HG03571 (cell line): ENCODE results near the gene ACTN3.
"Not testable (repeated sequence)": the region's sequence is repeated elsewhere in the genome, so short reads cannot be mapped to it uniquely, and the experiment has no call there.

Experiments used
- ATAC-seq: cut with Tn5 transposase; IDR thresholded peaks from one replicate; pipeline ENCODE4 v1.9.1; 2021; ENCODE audit not compliant: unreplicated experiment

ACTN3 gene

DNA sequence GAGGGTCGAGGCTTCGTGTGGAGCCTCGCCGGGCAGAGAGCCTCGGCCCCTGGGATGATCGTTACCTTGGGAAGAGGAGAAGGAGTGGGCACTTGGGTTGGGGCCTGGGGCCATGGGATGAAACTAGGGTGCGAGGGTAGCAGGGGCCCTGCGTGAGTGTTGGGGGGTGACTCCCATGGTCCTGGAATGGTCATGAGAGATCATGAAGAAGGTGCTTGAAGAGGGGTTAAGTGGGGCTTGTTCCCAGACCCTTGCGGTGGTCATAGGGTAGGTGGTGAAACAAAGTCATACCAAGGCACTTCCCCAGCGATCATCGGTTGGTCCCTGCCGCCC is 46.6 kb downstream of the ACTN3 start:
- ATAC-seq = peak; percentile 4

- no peak for ATAC-seq
Measured at GRCh38 chr11:66593650-66594049, 46.9 kb downstream of the ACTN3 start.

DNA sequence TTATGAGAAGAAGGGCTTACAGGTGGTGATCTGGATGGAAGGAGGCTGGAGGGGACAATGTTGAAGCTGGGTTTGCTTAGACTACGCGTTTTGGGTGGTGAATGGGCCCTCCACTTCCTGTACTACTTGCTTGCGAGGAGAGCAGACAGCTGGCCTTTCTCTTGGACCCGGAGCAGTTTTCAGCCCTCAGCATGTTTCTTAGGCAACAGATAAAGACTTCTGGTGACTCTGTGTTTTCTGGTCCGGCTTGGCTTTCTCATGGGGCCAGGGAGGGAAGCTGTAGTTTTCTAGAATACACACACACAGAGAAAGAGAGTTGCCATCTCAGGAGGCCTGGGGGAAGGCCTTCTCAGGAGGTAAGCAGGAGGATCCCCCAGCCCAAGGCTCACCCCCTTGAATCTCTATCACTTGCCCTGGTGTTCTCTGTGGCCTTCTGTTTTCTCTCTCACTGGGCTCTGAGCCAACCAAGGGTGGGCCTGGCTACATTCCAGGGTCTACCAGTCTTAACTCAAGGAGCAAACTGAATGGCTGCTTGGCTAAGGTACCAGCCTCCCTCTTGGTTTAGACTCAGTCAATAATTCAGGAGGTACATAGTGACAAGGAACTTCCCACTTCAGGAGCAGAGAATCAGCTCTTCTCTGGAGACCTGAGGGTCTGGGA is 48.7 kb downstream of the ACTN3 start:
- ATAC-seq = no peak

GRCh38 chr11:66598993-66599392 is 52.3 kb downstream of the ACTN3 start:
- no peak for ATAC-seq

DNA sequence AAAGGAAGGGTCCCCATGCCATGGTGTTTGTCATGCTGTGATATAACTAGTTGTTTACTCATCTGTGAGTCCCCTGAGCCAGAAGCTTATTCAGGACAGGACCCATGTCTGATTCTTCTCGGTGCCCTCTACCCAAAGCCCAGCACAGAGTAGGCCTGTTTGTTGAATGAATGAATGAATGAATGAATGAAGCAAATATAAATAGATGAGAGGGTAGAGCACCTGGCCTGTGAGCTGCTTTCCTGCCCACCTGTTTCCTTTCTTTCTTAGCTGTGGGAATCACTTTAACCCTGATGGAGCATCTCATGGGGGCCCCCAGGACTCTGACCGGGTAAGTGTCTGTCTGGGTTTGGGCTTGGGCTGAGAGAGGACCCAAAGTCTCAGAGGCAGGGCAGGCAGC is 53.5 kb downstream of the ACTN3 start:
- no peak for ATAC-seq

GRCh38 chr11:66600631-66601233 is 54.0 kb downstream of the ACTN3 start:
- ATAC-seq = no peak

- ATAC-seq = no peak
Measured at GRCh38 chr11:66603072-66603471, 56.4 kb downstream of the ACTN3 start.

DNA sequence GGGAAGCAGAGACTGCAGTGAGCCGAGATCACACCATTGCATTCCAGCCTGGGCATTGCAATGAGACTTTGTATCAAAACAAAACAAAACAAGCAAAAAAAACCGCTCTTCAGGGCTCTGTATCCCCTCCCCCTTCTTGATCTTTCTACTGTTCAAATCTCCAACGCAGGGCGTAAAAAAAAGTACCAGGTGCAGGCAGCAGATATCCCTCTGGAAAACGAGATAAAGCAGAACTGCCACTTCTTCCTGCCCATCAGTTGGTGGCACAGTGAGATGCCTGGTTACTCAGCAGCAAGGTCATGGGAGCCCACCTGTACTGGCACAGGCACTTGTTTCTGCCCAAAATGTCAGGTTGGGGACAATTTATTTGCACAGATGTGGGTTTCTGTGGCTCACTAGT is 57.5 kb downstream of the ACTN3 start:
- ATAC-seq = no peak

DNA sequence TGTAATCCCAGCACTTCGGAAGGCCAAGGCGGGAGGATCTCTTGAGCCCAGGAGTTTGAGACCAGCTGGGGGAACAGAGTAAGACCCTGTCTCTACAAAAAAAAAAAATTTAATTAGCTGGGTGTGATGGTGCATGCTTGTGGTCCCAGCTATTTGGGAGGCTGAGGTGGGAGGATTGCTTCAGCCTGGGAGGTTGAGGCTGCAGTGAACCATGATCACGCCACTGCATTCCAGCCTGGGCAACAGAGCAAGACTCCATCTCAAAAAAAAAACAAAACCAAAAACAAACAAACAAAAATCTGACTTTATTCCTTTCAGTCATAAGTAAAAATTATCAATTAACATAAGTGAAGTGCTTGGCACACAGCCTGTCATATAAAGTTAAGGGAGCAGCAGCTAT is 59.9 kb downstream of the ACTN3 start:
- not testable (repeated sequence) for ATAC-seq

DNA sequence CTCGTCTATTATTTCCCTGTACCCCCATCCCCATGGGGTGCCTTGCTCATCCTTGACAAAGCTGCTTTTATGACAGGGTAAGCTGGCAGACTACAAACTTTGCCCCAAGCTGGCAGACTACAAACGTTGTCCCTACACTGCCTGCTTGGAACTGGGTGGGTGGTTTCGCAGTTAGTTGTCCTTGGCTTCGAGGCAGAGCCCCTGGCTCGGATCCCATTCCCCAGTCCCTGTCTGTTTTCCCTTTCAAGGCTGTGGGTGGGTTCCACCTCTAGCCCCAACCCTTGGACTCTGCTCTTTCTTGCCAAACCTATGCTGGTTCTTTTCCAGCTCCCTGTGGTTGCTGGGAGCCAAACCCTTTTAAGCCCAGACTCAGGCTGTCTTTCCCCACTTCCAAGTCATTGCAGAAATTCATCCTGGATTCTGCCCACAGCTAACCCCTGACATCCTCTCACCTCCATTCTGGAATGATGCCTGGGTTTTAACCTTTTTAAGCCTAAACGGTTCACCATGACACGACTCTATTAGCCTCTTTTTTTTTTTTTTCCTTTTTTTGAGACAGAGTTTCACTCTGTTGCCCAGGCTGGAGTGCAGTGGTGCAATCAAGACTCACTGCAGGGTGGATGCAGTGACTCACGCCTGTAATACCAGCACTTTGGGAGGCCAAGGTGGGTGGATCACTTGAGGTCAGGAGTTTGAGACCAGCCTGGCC is 60.6 kb downstream of the ACTN3 start:
- no peak for ATAC-seq

GRCh38 chr11:66609721-66610617 is 63.3 kb downstream of the ACTN3 start:
- ATAC-seq = no peak

GRCh38 chr11:66612458-66612857 is 65.8 kb downstream of the ACTN3 start:
- ATAC-seq = no peak
